GM12874 (cell line): ENCODE measurements around the gene HEYL.

Experiments
- CTCF ChIP-seq: IDR thresholded peaks from 2 replicates; pipeline ENCODE4 v1.5.1; 2011; ENCODE audit warnings: low read depth, mild to moderate bottlenecking, control low read depth, low read length, moderate library complexity; ENCODE audit not compliant: insufficient read depth

The HEYL gene

GRCh38 chr1:39574646-39575045 lies 64.8 kb downstream of the HEYL start:
- no peak for TF ChIP-seq CTCF
